Endothelial cell of umbilical vein (primary cell): Measurements from ENCODE around the gene SLC38A11. TPM values are rescaled to one million over a fixed set of nuclear protein-coding genes. Genes with fewer than 3 reads are reported as not detected.

Experiments
- BruUV-seq: library from RNA; stranded (reverse); fragments of 400-500 nt; replicated peaks from 2 replicates; lab custom pipeline; 2021; lab: Mats Ljungman, UMichigan
- CTCF ChIA-PET: fragments of 300-600, 350-600 bp; sonication (Branson Sonifier 250); formaldehyde crosslinking; loops from one replicate; lab custom pipeline; 2021; ENCODE audit warnings: antibody characterized with exemption, inconsistent platforms; lab: Charles Lee
- POLR2A ChIA-PET: fragments of 300-600, 350-600 bp; sonication (Branson Sonifier 250); formaldehyde crosslinking; loops from one replicate; lab custom pipeline; 2021; ENCODE audit warnings: antibody characterized with exemption, inconsistent platforms; lab: Charles Lee
- DNase-seq: peaks from one replicate; pipeline ENCODE4 v3.0.0-alpha.2; 2011; ENCODE audit warnings: low read depth, low spot score
- FAIRE-seq: peaks from 2 replicates; lab custom pipeline; 2011; peaks lifted over from hg19 to GRCh38; lab: Jason Lieb, UNC
- H2AFZ ChIP-seq: 2 replicates; pipeline ENCODE4 v1.6.0; 2012; ENCODE audit warnings: low read depth, low read length, control low read depth, inconsistent platforms
- H3K27ac ChIP-seq: 2 replicates; pipeline ENCODE4 v1.5.1; 2011; ENCODE audit warnings: low read depth, mild to moderate bottlenecking, control low read depth, low read length, moderate library complexity; ENCODE audit not compliant: insufficient read depth
- H3K27me3 ChIP-seq, 2 experiments: 2 replicates each; pipeline versions ENCODE4 v1.6.0 to v1.6.1; 2011; ENCODE audit warnings: low read length in 2 of 2, mixed read lengths in 1 of 2; ENCODE audit not compliant: control insufficient read depth in 2 of 2, insufficient read depth in 2 of 2
- H3K36me3 ChIP-seq, 2 experiments: 2 replicates in 1 of 2; 3 replicates in 1 of 2; pipeline ENCODE4 v1.5.1; 2011; ENCODE audit warnings: low read length in 2 of 2, mild to moderate bottlenecking in 1 of 2, moderate library complexity in 1 of 2; ENCODE audit not compliant: control insufficient read depth in 2 of 2, insufficient read depth in 2 of 2; ENCODE audit errors: extremely low read depth in 1 of 2
- H3K4me1 ChIP-seq: 3 replicates; pipeline ENCODE4 v1.5.1; 2011; ENCODE audit warnings: mild to moderate bottlenecking, low read length; ENCODE audit not compliant: control insufficient read depth, insufficient read depth; ENCODE audit errors: extremely low read depth
- H3K4me2 ChIP-seq: 2 replicates; pipeline ENCODE4 v1.6.1; 2011; ENCODE audit warnings: low read length, control low read depth, mixed read lengths; ENCODE audit not compliant: insufficient read depth
- H3K4me3 ChIP-seq, 3 experiments: fragments of 200-600 bp in 1 of 3; sonication (generic), shearing (Covaris generic) in 1 of 3; replicated peaks in 1 of 3; 2 replicates each; pipeline ENCODE4 v1.5.1; 2011 to 2016; ENCODE audit warnings: control low read depth in 3 of 3, low read length in 3 of 3, mild to moderate bottlenecking in 2 of 3, inconsistent platforms in 1 of 3, low read depth in 1 of 3, moderate library complexity in 1 of 3; ENCODE audit not compliant: insufficient read depth in 1 of 3
- H3K79me2 ChIP-seq: 2 replicates; pipeline ENCODE4 v1.6.0; 2012; ENCODE audit warnings: low read length, inconsistent platforms; ENCODE audit not compliant: control insufficient read depth, insufficient read depth
- H3K9ac ChIP-seq: replicated peaks from 2 replicates; pipeline ENCODE3; 2011; ENCODE audit warnings: low read length, control low read depth; ENCODE audit not compliant: insufficient read depth; ENCODE audit errors: extremely low read depth
- H3K9me1 ChIP-seq: replicated peaks from 3 replicates; pipeline ENCODE4 v1.6.0; 2011; ENCODE audit warnings: mild to moderate bottlenecking, low read length; ENCODE audit not compliant: control insufficient read depth, insufficient read depth; ENCODE audit errors: extremely low read depth
- H3K9me3 ChIP-seq: replicated peaks from 2 replicates; pipeline ENCODE4 v1.5.1; 2012; ENCODE audit warnings: low read length, inconsistent platforms; ENCODE audit not compliant: control insufficient read depth, insufficient read depth
- H4K20me1 ChIP-seq: replicated peaks from 2 replicates; pipeline ENCODE3; 2011; ENCODE audit warnings: mild to moderate bottlenecking, low read length; ENCODE audit not compliant: control insufficient read depth, insufficient read depth; ENCODE audit errors: extremely low read depth
- EZH2 ChIP-seq: IDR thresholded peaks from 2 replicates; pipeline ENCODE4 v1.6.1; 2012; ENCODE audit warnings: borderline replicate concordance, low read depth, mild to moderate bottlenecking, moderate library complexity, low read length, inconsistent platforms; ENCODE audit not compliant: severe bottlenecking
- JUN ChIP-seq: IDR thresholded peaks from 2 replicates; pipeline ENCODE4 v1.6.1; 2011; ENCODE audit warnings: borderline replicate concordance, low read depth; ENCODE audit not compliant: insufficient read length, insufficient read depth
- MAX ChIP-seq: IDR thresholded peaks from 2 replicates; pipeline ENCODE4 v1.6.1; 2011; ENCODE audit not compliant: insufficient read depth, insufficient read length
- POLR2A ChIP-seq: IDR thresholded peaks from 2 replicates; pipeline ENCODE4 v1.6.1; 2012; ENCODE audit warnings: low read depth, mild to moderate bottlenecking, control low read depth, low read length
- POLR2AphosphoS5 ChIP-seq: IDR thresholded peaks from 2 replicates; pipeline ENCODE4 v1.6.1; 2012; ENCODE audit warnings: low read depth, mild to moderate bottlenecking, control low read depth, low read length, moderate library complexity; ENCODE audit not compliant: insufficient read depth
- dilution Hi-C: fragments of 300-500 bp; cut with MboI; formaldehyde crosslinking; loops from one replicate; pipeline ENCODE4 v1.15.0; 2019; ENCODE audit warnings: low sequenced_read_pairs; ENCODE audit not compliant: extremely low pct_ligation_motif_present
- intact Hi-C: fragments of 100-400 bp; cut with micrococcal nuclease; formaldehyde crosslinking; loops from one replicate; pipeline ENCODE4 v1.10.0; 2022
- polyA plus RNA-seq, 4 experiments: library from polyadenylated mRNA; depleted of rRNA in 3 of 4; stranded (reverse) in 3 of 4; unstranded in 1 of 4; fragments of >200 nt; gene quantifications; 2 replicates each; pipeline versions ENCODE4 v1.2.1 to v1.2.3, GENCODE V29; 2011 to 2012; ENCODE audit warnings: missing spikeins in 1 of 4
- total RNA-seq: library from RNA; stranded (reverse); gene quantifications from 2 replicates; pipeline ENCODE4 v1.2.3, GENCODE V29; 2021

The SLC38A11 gene
- total and polyA plus RNA-seq, 2 donors (not counting 3 experiments of a cell fraction or from before 2014, with no cell fraction given): not detected

- ChIA-PET CTCF (interaction anchor here (1.2 kb wide), 2 partner anchors 29 to 315 kb away, joined by 3 to 6 read pairs; partner anchors contain the start of gene SCN3A), POLR2A (no interaction called here)
- TF ChIP-seq POLR2A (no peak), POLR2AphosphoS5 (no peak), MAX (no peak)
- H3K36me3 ChIP-seq: no peaks in the 10 kb centered on the region
- no TSS peak for BruUV-seq
- intact Hi-C loops: no loop called here
- no peak overlapping the region for H2AFZ ChIP-seq
- dilution Hi-C loops: no loop called here
- no peaks in the 10 kb centered on the region for H3K9me3 ChIP-seq
- H3K4me3 ChIP-seq: no peak overlapping the region
- no peaks in the 10 kb centered on the region for H4K20me1 ChIP-seq
- H3K9me1 ChIP-seq: no peaks in the 10 kb centered on the region
- no peak overlapping the region for H3K9ac ChIP-seq
- FAIRE-seq: no peak
- no peaks in the 10 kb centered on the region for H3K27me3 ChIP-seq
- H3K4me1 ChIP-seq: no peaks in the 10 kb centered on the region
- no peak overlapping the region for H3K4me2 ChIP-seq
- H3K27ac ChIP-seq: no peak overlapping the region
- no peak for DNase-seq
- no peaks in the 10 kb centered on the region for H3K79me2 ChIP-seq
Measured at GRCh38 chr2:164888592-164888991, 66.7 kb downstream of the SLC38A11 start.

GRCh38 chr2:164887434-164888144 lies 67.7 kb downstream of the SLC38A11 start:
- Histone ChIP-seq H3K9me1 (no peaks in the 10 kb centered on the region), H3K27ac (no peak overlapping the region), H3K36me3 (no peaks in the 10 kb centered on the region), H2AFZ (no peak overlapping the region), H4K20me1 (no peaks in the 10 kb centered on the region), H3K9me3 (no peaks in the 10 kb centered on the region), H3K4me3 (no peak overlapping the region), H3K4me1 (no peaks in the 10 kb centered on the region), H3K79me2 (no peaks in the 10 kb centered on the region), H3K4me2 (no peak overlapping the region), H3K9ac (no peak overlapping the region), H3K27me3 (no peaks in the 10 kb centered on the region)
- dilution Hi-C loops (no loop called here), intact Hi-C loops (no loop called here)
- DNase-seq: no peak
- ChIA-PET POLR2A (no interaction called here), CTCF (interaction anchor here (1.1 to 1.2 kb wide), 3 partner anchors 28 to 316 kb away, joined by 3 to 6 read pairs (median 3); partner anchors contain the start of genes COBLL1 and SCN3A)
- TF ChIP-seq JUN: no peak
- TF ChIP-seq EZH2: no peak
- no peak for TF ChIP-seq POLR2AphosphoS5
- FAIRE-seq: peak; percentile 37
- no TSS peak for BruUV-seq
